GM19023 (cell line): ENCODE measurements around the gene PLAC1.

Experiments
- ATAC-seq: cut with Tn5 transposase; IDR thresholded peaks from one replicate; pipeline ENCODE4 v1.9.1; 2021; ENCODE audit warnings: mild to moderate bottlenecking, moderate library complexity; ENCODE audit not compliant: unreplicated experiment

The PLAC1 gene, protein sequence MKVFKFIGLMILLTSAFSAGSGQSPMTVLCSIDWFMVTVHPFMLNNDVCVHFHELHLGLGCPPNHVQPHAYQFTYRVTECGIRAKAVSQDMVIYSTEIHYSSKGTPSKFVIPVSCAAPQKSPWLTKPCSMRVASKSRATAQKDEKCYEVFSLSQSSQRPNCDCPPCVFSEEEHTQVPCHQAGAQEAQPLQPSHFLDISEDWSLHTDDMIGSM

DNA sequence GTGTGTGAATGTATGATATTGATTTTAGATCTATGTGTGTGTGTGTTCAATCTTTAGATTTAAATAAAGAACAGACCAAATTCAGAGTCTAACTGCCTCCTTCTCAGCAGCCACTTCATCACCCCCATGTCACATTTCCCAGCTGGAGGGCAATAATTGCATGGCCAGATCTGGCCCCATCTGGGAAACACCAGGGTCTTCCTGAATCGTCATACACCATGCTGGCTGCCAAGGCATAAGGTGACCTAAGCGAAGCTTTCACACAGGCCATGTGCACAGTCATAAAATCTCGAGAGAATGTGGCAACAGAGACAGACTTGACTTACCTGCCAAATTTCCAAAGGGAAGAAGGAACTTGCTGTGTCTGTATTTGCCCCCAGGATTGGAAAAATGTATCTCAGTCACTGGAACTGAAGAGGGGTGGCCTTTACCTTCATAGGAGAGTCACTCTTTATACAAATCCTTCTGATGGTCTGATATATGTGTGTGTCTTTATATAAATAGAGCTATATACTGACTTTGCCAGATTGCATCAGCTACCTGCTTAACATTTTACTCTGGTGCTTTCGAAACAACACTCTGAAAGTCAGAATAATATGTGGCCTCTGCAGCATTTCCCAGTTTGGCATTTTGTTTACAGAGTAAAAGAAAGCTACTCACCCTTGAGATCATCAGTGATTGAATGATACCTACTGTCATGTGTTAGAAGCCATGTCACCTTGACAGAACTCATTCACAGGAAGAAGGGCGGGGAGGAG lies at the start of gene PLAC1:
TSS of gene PLAC1 (minus strand) at position 470 of the 758 bp plus-strand sequence. CDS start 91,789 bp downstream, outside the sequence.
- no peak for ATAC-seq

DNA sequence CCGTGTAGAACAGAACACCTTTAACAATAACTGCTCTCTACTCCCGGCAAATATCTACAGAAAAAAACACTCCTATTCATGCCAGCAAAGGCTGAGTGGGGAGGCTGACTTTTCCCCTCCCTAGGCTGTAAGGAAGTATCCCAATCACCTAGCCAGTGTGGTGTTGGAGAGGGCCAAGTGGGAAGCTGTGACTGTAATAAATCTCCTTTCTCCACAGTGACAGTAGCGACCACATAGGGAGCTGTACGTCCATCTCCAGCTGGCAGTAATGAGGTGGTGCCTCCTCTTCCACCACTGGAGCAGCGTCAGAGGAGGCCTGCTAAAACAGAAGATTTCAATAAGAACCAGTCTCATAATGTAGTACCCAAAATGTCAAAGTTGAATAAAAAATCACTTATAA lies 47.9 kb upstream of the PLAC1 start:
- no peak for ATAC-seq

DNA sequence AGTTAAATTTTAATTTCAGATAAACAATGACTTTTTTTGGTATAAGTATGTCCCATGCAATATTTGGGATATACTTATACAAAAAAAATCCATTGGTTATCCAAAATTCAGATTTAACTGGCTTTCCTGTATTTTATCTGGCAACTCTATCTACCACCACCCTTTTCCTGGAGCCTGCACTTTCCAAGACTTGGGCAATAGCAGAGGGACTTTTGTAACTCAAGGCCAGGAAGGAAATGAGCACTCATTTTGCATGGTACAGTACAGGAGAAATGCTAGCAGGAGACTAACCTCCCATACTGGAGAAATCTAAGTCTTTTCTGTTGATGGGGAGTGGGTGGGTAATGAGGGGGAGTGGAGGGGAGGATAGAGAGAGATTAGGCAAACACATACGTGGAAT lies 37.7 kb upstream of the PLAC1 start:
- ATAC-seq: no peak

DNA sequence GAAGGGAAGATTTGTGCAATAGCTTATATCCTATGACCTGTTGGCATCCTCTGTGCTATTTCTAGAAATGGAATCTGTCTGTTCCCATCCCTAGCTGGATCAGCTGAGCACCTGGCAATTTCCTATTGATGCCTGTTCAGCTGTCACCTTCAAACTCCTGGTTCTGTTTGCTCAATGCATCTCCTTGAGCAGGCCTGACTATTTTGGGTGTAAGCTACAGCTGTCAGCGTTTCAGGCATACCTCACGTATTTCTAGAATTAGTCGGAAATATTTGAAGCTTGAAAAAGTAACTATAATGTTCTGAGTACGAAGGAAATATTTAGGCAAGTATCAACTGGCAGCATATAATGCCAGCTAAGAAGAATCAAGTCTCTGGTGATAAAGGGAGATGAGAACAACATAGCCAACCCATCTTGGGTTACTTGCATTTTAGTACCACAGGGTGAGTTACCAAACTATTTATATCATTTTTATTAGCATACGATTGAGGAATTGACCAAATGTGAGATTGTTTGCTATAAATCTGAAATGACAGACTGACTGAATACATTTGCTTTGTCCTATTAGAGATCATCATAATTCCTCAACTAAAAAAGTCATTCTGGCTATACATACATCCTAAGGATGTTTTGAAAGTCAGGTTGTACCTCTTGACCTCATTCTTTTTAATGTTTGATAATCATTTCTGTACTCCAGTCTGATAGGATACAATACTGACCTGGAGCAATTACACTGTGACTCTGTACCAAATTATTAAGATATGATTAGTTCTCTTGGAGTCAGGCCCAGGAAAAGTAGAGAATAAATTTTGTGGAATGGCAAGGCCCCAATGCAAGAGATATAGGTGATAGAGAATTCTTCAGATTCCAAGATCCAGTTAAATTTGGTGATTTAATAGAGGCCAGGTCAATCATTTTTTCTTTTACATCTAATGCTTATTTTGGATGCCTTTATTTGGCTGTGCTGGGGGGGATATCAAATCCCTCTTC lies 36.4 kb upstream of the PLAC1 start:
- no peak for ATAC-seq

DNA sequence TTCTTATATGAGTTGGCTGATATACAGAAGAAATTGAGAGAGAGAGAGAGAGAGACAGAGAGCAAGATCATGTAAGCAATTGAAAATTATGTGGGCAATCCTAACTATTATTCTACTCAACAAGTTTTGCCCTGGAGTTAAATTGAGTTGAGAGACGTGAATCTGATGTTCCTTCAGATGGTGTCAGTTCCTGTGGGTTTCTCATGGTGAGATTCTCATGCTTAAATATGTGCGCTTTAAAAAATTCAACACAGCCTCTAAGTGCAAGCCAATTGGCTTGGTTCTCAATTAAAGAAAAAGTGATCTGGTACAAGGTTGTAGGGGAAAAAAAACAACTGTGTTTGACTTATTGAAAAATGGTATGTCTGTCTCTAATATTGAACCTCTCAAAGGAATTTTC lies 35.4 kb upstream of the PLAC1 start:
- no peak for ATAC-seq

DNA sequence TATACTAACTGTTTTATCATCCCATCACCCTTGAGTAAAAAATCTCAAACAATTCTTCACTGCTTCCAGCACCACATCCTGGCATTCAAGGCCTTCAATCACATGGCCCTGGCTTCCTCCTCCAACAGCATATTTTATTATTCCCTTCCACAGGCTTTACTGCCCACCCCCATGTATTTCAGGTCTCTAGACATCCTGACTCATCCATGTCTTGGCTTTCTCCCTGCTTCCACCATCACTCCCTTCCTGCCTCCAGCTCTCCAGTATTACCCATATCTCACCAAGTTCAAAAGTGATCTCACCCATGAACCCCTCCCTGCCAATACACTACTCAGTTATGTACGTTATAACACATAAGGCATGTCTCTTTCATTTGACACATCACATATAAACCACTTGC lies 34.7 kb upstream of the PLAC1 start:
- no peak for ATAC-seq

DNA sequence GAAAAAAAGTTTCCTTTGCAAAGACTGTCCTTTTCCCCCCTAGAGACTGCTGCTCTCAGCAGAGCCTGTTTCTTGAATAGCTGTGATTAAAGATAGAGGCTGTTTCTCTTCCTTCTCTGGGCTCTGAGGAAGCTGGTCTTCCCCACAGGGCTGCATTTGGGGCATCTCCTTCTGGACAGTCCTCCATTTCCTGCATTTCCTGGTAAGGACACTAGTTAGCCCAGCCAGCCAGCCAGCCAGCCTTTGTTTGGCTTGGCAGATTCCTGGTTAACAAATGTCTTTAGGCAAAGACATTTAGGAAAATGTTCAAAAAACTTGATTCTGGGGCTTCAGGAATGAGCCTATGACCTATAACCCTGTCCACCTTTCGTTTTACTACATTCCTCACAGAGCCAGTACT lies 34.0 kb upstream of the PLAC1 start:
- no peak for ATAC-seq

DNA sequence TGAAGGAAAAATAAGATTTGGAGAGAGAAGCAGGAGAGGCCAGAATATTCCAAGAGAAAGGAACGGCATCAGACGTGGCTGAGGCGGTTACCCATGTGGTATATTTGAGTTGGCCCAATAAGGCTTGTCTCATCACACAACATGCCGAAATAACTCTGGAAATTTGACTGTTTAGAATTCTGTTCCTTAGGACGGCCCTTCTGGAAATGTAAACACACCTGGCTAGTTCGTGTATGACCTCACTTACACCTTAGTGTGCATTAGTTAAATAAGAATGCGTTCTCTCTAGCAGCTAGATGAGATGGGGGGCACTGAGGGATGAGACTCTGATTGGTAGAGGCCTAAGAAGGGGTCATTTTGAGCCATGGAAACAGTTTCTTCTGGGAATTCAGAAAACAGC lies 33.2 kb upstream of the PLAC1 start:
- ATAC-seq: no peak

DNA sequence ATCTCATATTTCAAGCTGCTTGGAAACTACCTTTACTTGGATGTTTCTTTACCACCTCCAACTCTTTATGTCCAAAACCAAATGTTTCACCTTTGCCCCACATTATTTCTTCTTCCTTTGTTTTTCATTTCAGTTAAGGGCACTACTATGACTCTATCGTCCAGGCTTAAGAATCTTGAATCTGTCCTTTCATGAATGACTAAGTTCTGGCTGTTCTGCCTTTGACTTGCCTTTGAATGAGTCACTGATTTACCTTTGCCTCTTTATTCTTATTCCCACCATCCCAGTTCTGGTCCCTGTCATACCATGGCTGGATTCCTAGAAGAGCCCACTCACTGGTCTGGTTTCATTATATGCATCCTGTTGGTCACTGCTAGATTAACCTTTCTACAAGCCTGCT lies 30.6 kb upstream of the PLAC1 start:
- no peak for ATAC-seq

DNA sequence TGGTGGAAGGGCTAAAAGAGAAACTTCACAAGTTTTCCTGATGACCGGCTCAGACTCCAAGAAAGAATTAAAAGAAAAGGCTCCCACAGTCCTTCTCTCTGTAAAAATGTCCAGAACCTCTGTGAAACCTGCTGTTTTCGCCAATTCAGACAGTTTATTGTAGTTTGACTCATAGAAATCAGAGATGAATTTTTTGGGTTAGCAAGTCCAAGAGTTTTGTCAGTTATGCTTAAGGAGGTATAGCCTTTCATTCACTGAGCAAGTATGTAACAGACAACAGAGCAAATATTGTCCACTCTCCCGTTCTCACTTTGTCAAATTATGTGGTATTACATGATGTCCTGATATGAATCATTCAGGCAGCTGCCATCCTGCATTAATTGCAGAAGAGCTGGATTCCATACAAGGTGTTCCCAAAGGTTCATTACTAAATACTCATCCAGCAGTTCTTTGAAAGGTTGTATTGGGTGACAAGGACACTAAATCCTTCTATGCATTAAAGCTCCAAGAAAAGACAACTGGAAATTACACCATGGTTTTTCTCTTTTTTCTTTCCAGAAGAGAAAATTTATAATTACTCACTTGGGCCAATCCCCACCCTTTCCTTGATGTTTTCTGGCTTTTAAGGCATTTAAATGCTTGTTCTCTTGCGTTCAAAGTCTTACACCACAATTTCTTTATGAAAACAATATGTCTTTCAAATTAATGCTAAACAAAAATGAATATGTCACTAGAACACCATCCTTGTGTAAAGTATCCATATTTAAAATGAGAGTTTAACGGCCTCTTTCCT lies 30.0 kb upstream of the PLAC1 start:
- ATAC-seq: no peak

DNA sequence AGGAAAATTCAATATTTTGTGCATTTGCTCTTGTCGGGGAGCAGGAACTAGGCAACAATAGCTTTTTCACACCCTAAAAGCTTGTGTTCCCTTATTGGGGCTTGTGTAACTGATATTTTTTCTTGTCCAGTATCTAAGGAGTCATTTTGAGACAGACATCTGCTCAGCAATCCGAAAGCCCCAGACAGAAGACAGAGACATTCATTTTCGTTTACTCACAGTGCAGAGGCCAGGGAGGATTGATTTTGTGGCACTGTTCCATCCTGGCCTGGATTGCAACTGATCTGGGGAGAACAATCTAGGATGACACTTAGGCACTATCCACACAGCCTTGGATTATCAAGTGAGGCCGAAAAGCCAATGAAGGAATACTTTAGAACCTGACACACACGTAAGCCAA lies 27.4 kb upstream of the PLAC1 start:
- no peak for ATAC-seq

DNA sequence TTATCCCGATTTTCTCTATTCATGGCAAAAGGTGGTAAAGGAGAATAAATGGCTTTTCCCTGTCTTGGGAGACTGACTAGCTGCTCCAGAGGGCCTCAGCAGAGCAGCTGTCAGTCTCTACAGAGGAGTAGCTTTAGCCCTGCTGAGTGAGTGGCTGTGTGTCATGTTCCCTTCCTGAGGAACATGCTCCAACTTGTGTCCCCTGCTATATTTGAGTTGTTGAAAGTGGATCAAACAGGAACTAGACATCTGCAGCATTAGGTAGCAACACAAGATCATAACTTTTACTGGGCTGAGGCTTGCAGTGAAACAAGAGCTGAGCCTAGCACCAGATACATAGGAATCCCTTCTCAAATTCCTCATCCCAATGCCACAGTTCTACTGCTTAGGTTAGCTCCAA lies 26.7 kb upstream of the PLAC1 start:
- ATAC-seq: no peak

DNA sequence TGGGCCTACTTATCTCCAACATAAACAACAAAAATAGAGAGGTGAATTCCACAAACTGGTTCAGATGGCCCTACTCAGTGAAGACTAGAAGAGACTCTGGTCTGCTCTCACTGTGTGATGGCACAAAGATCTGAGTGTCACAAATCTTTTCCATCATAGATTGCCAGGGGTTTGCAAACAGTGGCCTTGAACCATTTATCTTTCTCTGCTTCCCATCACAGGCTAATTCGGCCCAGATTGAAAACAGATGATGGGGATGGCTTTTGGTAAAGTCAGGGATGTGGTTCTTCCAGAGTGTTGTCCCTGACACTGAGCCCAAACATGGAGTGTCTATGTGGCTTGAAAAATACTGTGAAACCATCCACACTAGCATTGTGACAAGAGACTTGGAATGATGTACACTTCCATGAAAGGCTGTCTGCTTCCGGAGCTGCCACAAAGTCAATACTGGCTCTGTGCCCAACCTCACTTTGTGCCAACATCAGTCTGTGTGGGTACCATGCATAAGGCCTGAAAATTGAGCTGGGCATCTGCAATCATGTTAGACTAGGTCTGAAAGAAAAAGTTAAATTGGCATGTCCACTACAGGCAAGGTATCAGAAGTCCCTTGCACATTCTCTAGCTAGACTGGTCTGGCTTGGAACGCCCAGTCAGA lies 25.2 kb upstream of the PLAC1 start:
- no peak for ATAC-seq

DNA sequence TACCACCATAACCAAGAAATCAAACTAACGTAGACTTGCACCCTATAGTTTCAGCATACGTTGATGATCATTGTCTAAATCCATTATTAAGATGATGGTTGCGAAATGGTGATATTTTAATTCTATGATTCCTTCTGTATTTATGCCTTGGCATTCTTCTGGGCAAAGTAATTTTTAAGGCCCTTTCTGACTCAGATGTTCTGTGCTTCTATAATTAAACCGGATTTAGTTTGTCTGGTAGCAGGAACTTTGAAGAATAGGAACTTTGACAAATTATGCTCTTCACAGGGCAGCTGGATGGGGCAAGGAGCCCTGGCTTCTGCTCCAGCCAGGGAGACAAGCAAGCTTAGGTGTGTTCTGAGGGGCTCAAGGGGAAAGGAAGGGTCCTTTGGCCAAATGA lies 23.8 kb upstream of the PLAC1 start:
- no peak for ATAC-seq

DNA sequence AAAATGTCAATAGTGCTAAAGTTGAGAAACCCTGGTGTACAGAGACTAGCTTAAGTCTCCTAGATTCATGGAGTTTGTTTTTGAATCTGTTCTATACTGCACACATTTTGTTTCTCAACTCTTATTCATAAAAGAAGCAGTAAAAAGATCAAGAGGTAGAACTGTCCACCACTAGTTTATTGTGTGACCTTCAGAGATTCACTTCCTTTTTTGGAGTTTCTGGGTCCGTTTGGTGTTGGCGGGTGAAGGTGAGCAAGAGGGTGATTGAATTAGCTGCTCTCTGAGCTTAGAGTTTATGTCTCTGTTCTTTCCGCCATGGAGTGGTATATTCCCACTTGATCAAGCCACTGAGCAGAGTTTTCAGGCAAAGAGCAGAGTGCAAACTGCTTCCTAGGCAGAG lies 21.4 kb upstream of the PLAC1 start:
- no peak for ATAC-seq

DNA sequence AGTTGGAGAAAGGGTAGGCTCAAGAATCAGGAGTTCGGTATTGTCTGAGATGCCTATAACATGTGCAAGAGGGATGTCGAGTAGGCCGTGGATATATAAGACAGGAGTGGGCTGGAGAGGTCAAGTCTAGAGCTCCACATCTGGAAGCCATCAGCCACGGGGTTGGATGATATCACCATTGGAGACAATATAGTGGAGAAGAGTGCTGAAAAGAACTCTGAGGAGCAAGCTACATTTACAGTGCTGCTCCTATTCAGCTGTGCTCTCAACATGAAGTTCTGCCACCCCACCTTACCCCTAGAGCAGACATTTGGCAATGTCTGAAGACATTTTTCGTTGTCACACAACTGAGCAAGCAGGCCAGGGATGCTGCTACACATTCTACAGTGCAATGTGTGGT lies 20.9 kb upstream of the PLAC1 start:
- ATAC-seq: no peak

DNA sequence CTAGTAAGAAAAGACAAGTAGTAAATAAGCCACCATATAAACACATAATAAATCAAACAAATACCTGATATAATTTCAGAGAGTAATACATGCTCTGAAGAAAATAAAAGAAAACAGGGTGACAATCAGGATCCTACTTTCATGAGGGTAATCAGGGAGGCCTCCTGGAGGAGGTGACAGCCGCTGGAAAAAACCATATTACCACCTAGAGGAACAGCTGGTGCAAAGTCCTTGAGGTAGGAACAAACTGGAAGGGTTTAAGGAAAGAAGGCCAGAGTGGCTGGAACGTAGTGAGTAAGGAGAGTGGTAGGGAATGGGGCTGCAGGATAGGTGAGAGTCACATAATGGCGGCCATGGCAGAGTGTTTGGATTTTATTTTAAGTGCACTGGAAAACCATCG lies 19.1 kb upstream of the PLAC1 start:
- no peak for ATAC-seq

DNA sequence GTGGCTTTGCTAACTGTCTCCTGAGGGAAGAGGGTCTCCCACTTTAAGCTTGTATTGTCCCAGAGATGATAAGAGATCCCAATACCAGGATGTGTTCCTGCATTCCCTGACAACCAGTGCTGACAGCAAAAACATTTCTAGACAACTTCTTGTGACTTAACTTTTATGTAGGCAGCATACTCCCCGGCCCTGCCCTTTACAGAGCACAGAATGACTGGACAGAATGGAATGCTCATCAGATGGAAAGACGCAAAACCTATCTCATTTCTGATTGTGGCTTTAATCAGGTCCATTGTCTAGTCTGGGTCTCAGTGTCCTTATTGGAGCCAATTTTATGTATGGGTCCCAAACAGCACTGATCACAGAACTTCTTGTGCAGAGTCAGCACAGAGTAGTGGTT lies 18.2 kb upstream of the PLAC1 start:
- ATAC-seq: no peak

DNA sequence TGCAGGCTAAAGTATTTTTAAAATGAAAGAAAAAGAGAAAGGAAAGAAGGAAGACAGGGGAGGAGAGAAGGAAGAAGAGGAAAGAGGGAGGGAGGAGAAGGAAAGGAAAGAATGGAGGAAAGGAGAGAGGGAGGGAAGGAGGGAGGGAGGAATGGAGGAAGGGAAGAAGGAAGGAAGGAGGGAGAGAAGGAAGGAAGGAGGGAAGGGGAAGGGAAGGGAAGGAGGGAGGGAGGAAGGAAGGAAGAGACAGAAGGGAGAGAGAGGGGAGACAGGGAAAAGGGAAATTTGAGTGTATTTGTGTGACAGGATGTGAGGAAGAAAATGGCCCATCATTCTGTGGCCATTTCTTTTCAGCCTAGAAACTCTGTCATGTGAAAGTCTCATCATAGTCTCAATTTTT lies 14.9 kb upstream of the PLAC1 start:
- ATAC-seq: no peak

DNA sequence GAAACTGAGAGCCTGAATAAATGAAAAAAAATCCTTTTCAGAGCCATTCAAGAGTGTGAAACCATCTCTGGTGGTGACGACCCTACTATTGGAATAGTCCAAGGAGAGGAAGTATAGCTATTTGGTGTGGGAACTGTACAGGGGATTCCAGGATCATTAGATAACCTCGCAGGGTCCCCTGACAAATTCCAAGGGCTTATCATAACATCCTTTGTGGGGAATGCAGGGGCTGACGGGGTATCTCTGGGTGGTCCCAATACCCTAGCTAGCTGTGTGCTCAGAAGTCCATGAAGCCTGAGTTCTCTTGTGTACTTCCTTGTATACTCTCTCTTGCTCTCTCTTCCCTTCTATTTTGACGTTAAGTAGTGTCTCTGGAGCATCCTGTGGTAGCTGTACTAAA lies 13.8 kb upstream of the PLAC1 start:
- ATAC-seq: no peak
